ENCODE results near the gene SECISBP2L.

- no peak for TF ChIP-seq CTCF (conservative IDR thresholded peaks at IDR 0.05; ENCODE audit: low read depth, low read length)
- TF ChIP-seq EZH2 (IDR thresholded peaks at IDR 0.05; ENCODE audit: borderline replicate concordance, low read depth, low read length, poor library complexity, severe bottlenecking) = no peak
Observed at GRCh38 chr15:49038382-49038781, 7.9 kb downstream of the SECISBP2L start.

Measured in A673 (cell line).